SK-N-SH treated with all-trans-retinoic acid at 6 μM for 48 hours (cell line): Measurements from ENCODE around the gene SLC12A7.

Experiments used
- ATAC-seq: fragments of 200-7000 bp; cut with Tn5 transposase; 3 replicates; pipeline ENCODE4 v1.9.1; 2020; ENCODE audit warnings: mild to moderate bottlenecking, moderate library complexity
- ARNTL ChIP-seq: fragments of 450-650 bp; formaldehyde crosslinking; IDR thresholded peaks from 2 replicates; pipeline ENCODE4 v1.5.0; 2020; ENCODE audit warnings: low read depth, mild to moderate bottlenecking, moderate library complexity, borderline replicate concordance
- BACH2 ChIP-seq: fragments of 250-450 bp; sonication (Bioruptor Pico); IDR thresholded peaks from 2 replicates; pipeline ENCODE4 v1.9.0; 2021; ENCODE audit warnings: mild to moderate bottlenecking, borderline replicate concordance
- CREB5 ChIP-seq: fragments of 250-450 bp; sonication (Bioruptor Pico); IDR thresholded peaks from 2 replicates; pipeline ENCODE4 v1.5.1; 2020; ENCODE audit warnings: low read depth, mild to moderate bottlenecking, moderate library complexity
- ESRRG ChIP-seq: fragments of 250-450 bp; sonication (Bioruptor Pico); IDR thresholded peaks from 2 replicates; pipeline ENCODE4 v1.6.1; 2021; ENCODE audit warnings: mild to moderate bottlenecking
- GLIS3 ChIP-seq: fragments of 250-450 bp; sonication (Bioruptor Pico); IDR thresholded peaks from 2 replicates; pipeline ENCODE4 v1.5.0; 2020; ENCODE audit warnings: mild to moderate bottlenecking, moderate library complexity
- ISL1 ChIP-seq: fragments of 250-450 bp; sonication (Bioruptor Pico); IDR thresholded peaks from 2 replicates; pipeline ENCODE4 v2.1.2; 2022; ENCODE audit warnings: mild to moderate bottlenecking, moderate library complexity
- PPARA ChIP-seq: fragments of 250-450 bp; sonication (Bioruptor Pico); IDR thresholded peaks from 2 replicates; pipeline ENCODE4 v1.5.0; 2020; ENCODE audit warnings: mild to moderate bottlenecking, borderline replicate concordance
- RARB ChIP-seq: fragments of 250-450 bp; sonication (Bioruptor Pico); IDR thresholded peaks from 2 replicates; pipeline ENCODE4 v1.8.0; 2021; ENCODE audit warnings: mild to moderate bottlenecking, moderate library complexity
- SNAI2 ChIP-seq: fragments of 250-450 bp; sonication (Bioruptor Pico); IDR thresholded peaks from 2 replicates; pipeline ENCODE4 v1.5.0; 2020; ENCODE audit warnings: mild to moderate bottlenecking, moderate library complexity
- TOX ChIP-seq: fragments of 250-450 bp; sonication (Bioruptor Pico); IDR thresholded peaks from 2 replicates; pipeline ENCODE4 v1.8.0; 2021; ENCODE audit warnings: mild to moderate bottlenecking, moderate library complexity, borderline replicate concordance
- ZFP30 ChIP-seq: fragments of 450-650 bp; formaldehyde crosslinking; IDR thresholded peaks from 2 replicates; pipeline ENCODE4 v1.5.0; 2022; ENCODE audit warnings: mild to moderate bottlenecking, moderate library complexity
- ZNF70 ChIP-seq: fragments of 450-650 bp; formaldehyde crosslinking; IDR thresholded peaks from 2 replicates; pipeline ENCODE4 v1.5.0; 2020; ENCODE audit warnings: mild to moderate bottlenecking, moderate library complexity
- ZNF8 ChIP-seq: fragments of 450-650 bp; formaldehyde crosslinking; IDR thresholded peaks from 2 replicates; pipeline ENCODE4 v1.5.0; 2020; ENCODE audit warnings: mild to moderate bottlenecking, moderate library complexity
- TF ChIP-seq, protein P1 (sequence below): fragments of 250-450 bp; sonication (Bioruptor Pico); IDR thresholded peaks from 2 replicates; pipeline ENCODE4 v1.5.0; 2020; ENCODE audit warnings: mild to moderate bottlenecking, moderate library complexity
- TF ChIP-seq, protein P2 (sequence below): fragments of 250-450 bp; sonication (Bioruptor Pico); IDR thresholded peaks from 2 replicates; pipeline ENCODE4 v1.8.0; 2020; ENCODE audit warnings: mild to moderate bottlenecking, moderate library complexity, borderline replicate concordance
- TF ChIP-seq, protein P3 (sequence below): fragments of 250-450 bp; sonication (Bioruptor Pico); IDR thresholded peaks from 2 replicates; pipeline ENCODE4 v1.8.0; 2021; ENCODE audit warnings: low read depth, mild to moderate bottlenecking, moderate library complexity, borderline replicate concordance
- TF ChIP-seq, protein P4 (sequence below): fragments of 250-450 bp; sonication (Bioruptor Pico); IDR thresholded peaks from 2 replicates; pipeline ENCODE4 v1.5.1; 2021; ENCODE audit warnings: mild to moderate bottlenecking, moderate library complexity

Gene SLC12A7

GRCh38 chr5:1013238-1013947, 98.5 kb downstream of the SLC12A7 start:
- TF ChIP-seq ZFP30 (no peak), GLIS3 (CRISPR knock-in tag) (no peak), TOX (CRISPR knock-in tag) (no peak), ZNF8 (no peak), PPARA (no peak), ISL1 (CRISPR knock-in tag) (no peak)
- TF ChIP-seq, protein P1, sequence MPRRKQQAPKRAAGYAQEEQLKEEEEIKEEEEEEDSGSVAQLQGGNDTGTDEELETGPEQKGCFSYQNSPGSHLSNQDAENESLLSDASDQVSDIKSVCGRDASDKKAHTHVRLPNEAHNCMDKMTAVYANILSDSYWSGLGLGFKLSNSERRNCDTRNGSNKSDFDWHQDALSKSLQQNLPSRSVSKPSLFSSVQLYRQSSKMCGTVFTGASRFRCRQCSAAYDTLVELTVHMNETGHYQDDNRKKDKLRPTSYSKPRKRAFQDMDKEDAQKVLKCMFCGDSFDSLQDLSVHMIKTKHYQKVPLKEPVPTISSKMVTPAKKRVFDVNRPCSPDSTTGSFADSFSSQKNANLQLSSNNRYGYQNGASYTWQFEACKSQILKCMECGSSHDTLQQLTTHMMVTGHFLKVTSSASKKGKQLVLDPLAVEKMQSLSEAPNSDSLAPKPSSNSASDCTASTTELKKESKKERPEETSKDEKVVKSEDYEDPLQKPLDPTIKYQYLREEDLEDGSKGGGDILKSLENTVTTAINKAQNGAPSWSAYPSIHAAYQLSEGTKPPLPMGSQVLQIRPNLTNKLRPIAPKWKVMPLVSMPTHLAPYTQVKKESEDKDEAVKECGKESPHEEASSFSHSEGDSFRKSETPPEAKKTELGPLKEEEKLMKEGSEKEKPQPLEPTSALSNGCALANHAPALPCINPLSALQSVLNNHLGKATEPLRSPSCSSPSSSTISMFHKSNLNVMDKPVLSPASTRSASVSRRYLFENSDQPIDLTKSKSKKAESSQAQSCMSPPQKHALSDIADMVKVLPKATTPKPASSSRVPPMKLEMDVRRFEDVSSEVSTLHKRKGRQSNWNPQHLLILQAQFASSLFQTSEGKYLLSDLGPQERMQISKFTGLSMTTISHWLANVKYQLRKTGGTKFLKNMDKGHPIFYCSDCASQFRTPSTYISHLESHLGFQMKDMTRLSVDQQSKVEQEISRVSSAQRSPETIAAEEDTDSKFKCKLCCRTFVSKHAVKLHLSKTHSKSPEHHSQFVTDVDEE (CRISPR knock-in tag), result no peak
- no peak for ATAC-seq

GRCh38 chr5:1012900-1013237, 99.0 kb downstream of the SLC12A7 start:
- ATAC-seq, result no peak
- TF ChIP-seq, protein P2, sequence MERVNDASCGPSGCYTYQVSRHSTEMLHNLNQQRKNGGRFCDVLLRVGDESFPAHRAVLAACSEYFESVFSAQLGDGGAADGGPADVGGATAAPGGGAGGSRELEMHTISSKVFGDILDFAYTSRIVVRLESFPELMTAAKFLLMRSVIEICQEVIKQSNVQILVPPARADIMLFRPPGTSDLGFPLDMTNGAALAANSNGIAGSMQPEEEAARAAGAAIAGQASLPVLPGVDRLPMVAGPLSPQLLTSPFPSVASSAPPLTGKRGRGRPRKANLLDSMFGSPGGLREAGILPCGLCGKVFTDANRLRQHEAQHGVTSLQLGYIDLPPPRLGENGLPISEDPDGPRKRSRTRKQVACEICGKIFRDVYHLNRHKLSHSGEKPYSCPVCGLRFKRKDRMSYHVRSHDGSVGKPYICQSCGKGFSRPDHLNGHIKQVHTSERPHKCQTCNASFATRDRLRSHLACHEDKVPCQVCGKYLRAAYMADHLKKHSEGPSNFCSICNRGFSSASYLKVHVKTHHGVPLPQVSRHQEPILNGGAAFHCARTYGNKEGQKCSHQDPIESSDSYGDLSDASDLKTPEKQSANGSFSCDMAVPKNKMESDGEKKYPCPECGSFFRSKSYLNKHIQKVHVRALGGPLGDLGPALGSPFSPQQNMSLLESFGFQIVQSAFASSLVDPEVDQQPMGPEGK (CRISPR knock-in tag), result no peak
- no peak for TF ChIP-seq RARB (CRISPR knock-in tag)
- TF ChIP-seq BACH2 (CRISPR knock-in tag), result no peak
- TF ChIP-seq ZNF70 (CRISPR knock-in tag), result no peak
- TF ChIP-seq ZFP30, result no peak
- TF ChIP-seq, protein P3, sequence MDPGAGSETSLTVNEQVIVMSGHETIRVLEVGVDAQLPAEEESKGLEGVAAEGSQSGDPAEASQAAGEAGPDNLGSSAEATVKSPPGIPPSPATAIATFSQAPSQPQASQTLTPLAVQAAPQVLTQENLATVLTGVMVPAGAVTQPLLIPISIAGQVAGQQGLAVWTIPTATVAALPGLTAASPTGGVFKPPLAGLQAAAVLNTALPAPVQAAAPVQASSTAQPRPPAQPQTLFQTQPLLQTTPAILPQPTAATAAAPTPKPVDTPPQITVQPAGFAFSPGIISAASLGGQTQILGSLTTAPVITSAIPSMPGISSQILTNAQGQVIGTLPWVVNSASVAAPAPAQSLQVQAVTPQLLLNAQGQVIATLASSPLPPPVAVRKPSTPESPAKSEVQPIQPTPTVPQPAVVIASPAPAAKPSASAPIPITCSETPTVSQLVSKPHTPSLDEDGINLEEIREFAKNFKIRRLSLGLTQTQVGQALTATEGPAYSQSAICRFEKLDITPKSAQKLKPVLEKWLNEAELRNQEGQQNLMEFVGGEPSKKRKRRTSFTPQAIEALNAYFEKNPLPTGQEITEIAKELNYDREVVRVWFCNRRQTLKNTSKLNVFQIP (CRISPR knock-in tag), result no peak
- TF ChIP-seq, protein P4, sequence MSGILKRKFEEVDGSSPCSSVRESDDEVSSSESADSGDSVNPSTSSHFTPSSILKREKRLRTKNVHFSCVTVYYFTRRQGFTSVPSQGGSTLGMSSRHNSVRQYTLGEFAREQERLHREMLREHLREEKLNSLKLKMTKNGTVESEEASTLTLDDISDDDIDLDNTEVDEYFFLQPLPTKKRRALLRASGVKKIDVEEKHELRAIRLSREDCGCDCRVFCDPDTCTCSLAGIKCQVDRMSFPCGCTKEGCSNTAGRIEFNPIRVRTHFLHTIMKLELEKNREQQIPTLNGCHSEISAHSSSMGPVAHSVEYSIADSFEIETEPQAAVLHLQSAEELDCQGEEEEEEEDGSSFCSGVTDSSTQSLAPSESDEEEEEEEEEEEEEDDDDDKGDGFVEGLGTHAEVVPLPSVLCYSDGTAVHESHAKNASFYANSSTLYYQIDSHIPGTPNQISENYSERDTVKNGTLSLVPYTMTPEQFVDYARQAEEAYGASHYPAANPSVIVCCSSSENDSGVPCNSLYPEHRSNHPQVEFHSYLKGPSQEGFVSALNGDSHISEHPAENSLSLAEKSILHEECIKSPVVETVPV, result no peak
- no peak for TF ChIP-seq CREB5 (CRISPR knock-in tag)
- TF ChIP-seq ARNTL (CRISPR knock-in tag), result no peak
- no peak for TF ChIP-seq SNAI2 (CRISPR knock-in tag)
- TF ChIP-seq ESRRG, result no peak
- no peak for TF ChIP-seq TOX (CRISPR knock-in tag)

GRCh38 chr5:1012313-1012841, 99.5 kb downstream of the SLC12A7 start:
- no peak for ATAC-seq
- TF ChIP-seq ISL1 (CRISPR knock-in tag), result no peak
- no peak for TF ChIP-seq GLIS3 (CRISPR knock-in tag)
- TF ChIP-seq CREB5 (CRISPR knock-in tag), result no peak
